Type B pancreatic cell (in vitro differentiated cells): Measurements from ENCODE around the gene TAGLN3. TPM values are rescaled to one million over a fixed set of nuclear protein-coding genes. Genes with fewer than 3 reads are reported as not detected.

Experiments used
- DNase-seq: peaks from one replicate; pipeline ENCODE4 v3.0.0; 2021; ENCODE audit warnings: mixed read lengths; ENCODE audit not compliant: unreplicated experiment; ENCODE audit errors: extremely low spot score
- H3K27ac Mint-ChIP-seq: 2 replicates; pipeline ENCODE4 v1.8.0; 2021; ENCODE audit warnings: mild to moderate bottlenecking, mixed read lengths
- H3K27me3 Mint-ChIP-seq: 2 replicates; pipeline ENCODE4 v1.8.0; 2021; ENCODE audit warnings: mixed read lengths
- H3K36me3 Mint-ChIP-seq: 2 replicates; pipeline ENCODE4 v1.8.0; 2021; ENCODE audit warnings: mixed read lengths
- H3K4me1 Mint-ChIP-seq: one replicate; pipeline ENCODE4 v1.8.0; 2021; ENCODE audit warnings: mixed read lengths; ENCODE audit not compliant: unreplicated experiment
- H3K4me3 Mint-ChIP-seq: 2 replicates; pipeline ENCODE4 v1.8.0; 2021; ENCODE audit warnings: mild to moderate bottlenecking, mixed read lengths
- H3K9me3 Mint-ChIP-seq: 2 replicates; pipeline ENCODE4 v1.8.0; 2021; ENCODE audit warnings: mixed read lengths
- CTCF ChIP-seq: fragments of 200-600 bp; sonication (generic); conservative IDR thresholded peaks from 2 replicates; pipeline ENCODE4 v1.5.0; 2021; ENCODE audit warnings: antibody characterized with exemption, mild to moderate bottlenecking
- total RNA-seq: library from RNA; stranded (reverse); gene quantifications from 2 replicates; pipeline ENCODE4 v1.2.1, GENCODE V29; 2021; ENCODE audit warnings: low replicate concordance

Gene TAGLN3
- total RNA-seq, 1 donor from 2014 or later = 14.8 TPM

DNA sequence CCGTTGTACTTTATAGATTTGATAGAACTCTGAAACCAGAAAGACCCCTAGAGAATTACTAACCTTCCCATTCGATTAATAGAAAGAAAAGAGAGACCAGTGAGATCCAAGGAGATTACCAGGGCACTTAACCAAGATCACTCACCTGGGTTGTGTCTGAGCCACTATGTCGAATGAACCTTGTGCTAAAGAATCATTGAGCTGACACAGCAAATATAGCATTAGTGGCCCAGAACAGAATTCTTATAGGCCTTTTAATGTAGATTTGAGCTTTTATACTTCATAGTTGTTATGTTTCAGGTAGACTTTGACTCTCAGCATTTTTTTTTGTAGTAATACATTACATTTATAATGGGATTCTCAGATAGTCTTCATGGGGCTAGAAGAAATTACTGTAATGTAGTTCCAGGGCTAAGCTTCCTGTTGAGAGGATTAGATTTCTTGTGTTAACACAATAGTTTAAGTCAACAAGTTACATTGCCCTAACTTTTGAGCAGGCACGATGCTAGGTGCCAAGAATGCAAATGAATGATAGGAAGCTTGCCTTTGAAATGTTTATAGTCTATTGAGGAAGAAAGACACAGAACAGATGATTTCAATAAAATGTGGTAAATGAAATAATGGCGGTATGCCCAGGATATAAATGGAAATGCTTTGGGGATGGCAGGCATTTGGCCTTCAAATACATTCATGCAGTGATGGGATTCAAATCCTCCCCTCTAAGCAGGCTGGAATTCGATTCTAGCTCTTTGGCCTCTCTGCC is 44.3 kb upstream of the TAGLN3 start:
- H3K36me3 Mint-ChIP-seq = no peaks in the 10 kb centered on the region
- no peaks in the 10 kb centered on the region for H3K9me3 Mint-ChIP-seq
- H3K4me3 Mint-ChIP-seq = no peak overlapping the region
- H3K4me1 Mint-ChIP-seq = peaks cover 13% of the 10 kb centered on the region
- DNase-seq = no peak
- TF ChIP-seq CTCF = no peak
- no peak overlapping the region for H3K27ac Mint-ChIP-seq
- no peaks in the 10 kb centered on the region for H3K27me3 Mint-ChIP-seq

GRCh38 chr3:111955876-111956275 is 42.8 kb upstream of the TAGLN3 start:
- H3K4me1 Mint-ChIP-seq = peaks cover 13% of the 10 kb centered on the region
- H3K4me3 Mint-ChIP-seq = no peak overlapping the region
- no peak for TF ChIP-seq CTCF
- H3K36me3 Mint-ChIP-seq = no peaks in the 10 kb centered on the region
- no peaks in the 10 kb centered on the region for H3K27me3 Mint-ChIP-seq
- no peaks in the 10 kb centered on the region for H3K9me3 Mint-ChIP-seq
- no peak for DNase-seq
- H3K27ac Mint-ChIP-seq = no peak overlapping the region

DNA sequence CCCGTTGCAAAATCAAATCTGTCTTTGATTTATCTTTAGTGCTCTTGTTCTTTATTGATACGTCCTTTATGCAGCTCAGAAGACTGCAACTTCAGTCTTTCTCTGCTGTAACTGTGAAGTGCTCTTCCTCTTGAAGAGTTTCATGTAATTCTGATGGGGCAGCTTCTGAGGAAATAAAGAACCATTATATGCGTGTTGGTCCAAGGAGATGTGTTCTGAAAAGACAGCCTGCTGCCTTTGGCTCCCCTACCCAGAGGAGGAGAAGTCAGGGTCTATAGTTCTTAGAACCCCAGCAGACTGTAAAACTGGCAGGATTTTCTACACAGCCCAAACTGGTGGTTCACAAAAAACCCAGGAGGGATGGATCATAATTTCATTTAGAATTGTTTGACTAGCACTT is 42.3 kb upstream of the TAGLN3 start:
- Mint-ChIP-seq H3K4me1 (peaks cover 17% of the 10 kb centered on the region), H3K27me3 (no peaks in the 10 kb centered on the region), H3K27ac (no peak overlapping the region), H3K4me3 (no peak overlapping the region), H3K9me3 (no peaks in the 10 kb centered on the region), H3K36me3 (no peaks in the 10 kb centered on the region)
- no peak for DNase-seq
- TF ChIP-seq CTCF = no peak

- Mint-ChIP-seq H3K27me3 (no peaks in the 10 kb centered on the region), H3K36me3 (no peaks in the 10 kb centered on the region), H3K9me3 (no peaks in the 10 kb centered on the region), H3K4me3 (no peak overlapping the region), H3K4me1 (peaks cover 22% of the 10 kb centered on the region), H3K27ac (no peak overlapping the region)
- no peak for TF ChIP-seq CTCF
- no peak for DNase-seq
Measured at GRCh38 chr3:111956995-111957734, 41.6 kb upstream of the TAGLN3 start.

- no peak overlapping the region for H3K4me3 Mint-ChIP-seq
- no peaks in the 10 kb centered on the region for H3K36me3 Mint-ChIP-seq
- DNase-seq = no peak
- H3K9me3 Mint-ChIP-seq = no peaks in the 10 kb centered on the region
- H3K27me3 Mint-ChIP-seq = no peaks in the 10 kb centered on the region
- no peak for TF ChIP-seq CTCF
- peak overlapping the region; percentile 20 for H3K27ac Mint-ChIP-seq
- peaks cover 22% of the 10 kb centered on the region for H3K4me1 Mint-ChIP-seq
Measured at GRCh38 chr3:111961461-111962164, 37.1 kb upstream of the TAGLN3 start.
